GM23248 (cell line): ENCODE data around the gene CCDC78. TPM values are rescaled to one million over a fixed set of nuclear protein-coding genes. Genes with fewer than 3 reads are reported as not detected.

ENCODE experiments used
- DNase-seq: peaks from one replicate; pipeline ENCODE4 v3.0.0-alpha.2; 2015
- H2AFZ ChIP-seq: fragments of 200-600 bp; sonication (generic); 2 replicates; pipeline ENCODE4 v1.6.1; 2016; ENCODE audit warnings: antibody characterized with exemption
- H3F3A ChIP-seq: fragments of 200-600 bp; sonication (generic); 2 replicates; pipeline ENCODE4 v1.6.1; 2016; ENCODE audit warnings: mild to moderate bottlenecking, antibody characterized with exemption, mixed run types; ENCODE audit not compliant: insufficient read depth
- H3K27ac ChIP-seq: fragments of 200-600 bp; sonication (generic); 2 replicates; pipeline ENCODE4 v1.5.1; 2016; ENCODE audit warnings: mild to moderate bottlenecking
- H3K27me3 ChIP-seq: fragments of 200-600 bp; sonication (generic); replicated peaks from 2 replicates; pipeline ENCODE4 v1.6.1; 2016; ENCODE audit warnings: mild to moderate bottlenecking; ENCODE audit not compliant: insufficient read depth
- H3K36me3 ChIP-seq: fragments of 200-600 bp; sonication (generic); 2 replicates; pipeline ENCODE4 v1.6.1; 2016; ENCODE audit warnings: low read depth, mild to moderate bottlenecking
- H3K4me1 ChIP-seq: fragments of 200-600 bp; sonication (generic); 2 replicates; pipeline ENCODE4 v1.6.1; 2016; ENCODE audit warnings: mild to moderate bottlenecking; ENCODE audit not compliant: insufficient read depth
- H3K4me2 ChIP-seq: fragments of 200-600 bp; sonication (generic); one replicate; pipeline ENCODE4 v1.6.1; 2016; ENCODE audit warnings: mild to moderate bottlenecking; ENCODE audit not compliant: unreplicated experiment
- H3K4me3 ChIP-seq: fragments of 200-600 bp; sonication (generic); 2 replicates; pipeline ENCODE4 v1.5.1; 2016; ENCODE audit warnings: mild to moderate bottlenecking
- H3K79me2 ChIP-seq: fragments of 200-600 bp; sonication (generic); 2 replicates; pipeline ENCODE4 v1.6.1; 2016; ENCODE audit warnings: mild to moderate bottlenecking; ENCODE audit not compliant: insufficient read depth
- H3K9ac ChIP-seq: fragments of 200-600 bp; sonication (generic); 2 replicates; pipeline ENCODE4 v1.6.1; 2016; ENCODE audit warnings: mild to moderate bottlenecking
- H3K9me2 ChIP-seq: fragments of 200-600 bp; sonication (generic); 2 replicates; pipeline ENCODE4 v1.6.1; 2016; ENCODE audit warnings: mixed run types, mild to moderate bottlenecking, moderate library complexity; ENCODE audit not compliant: insufficient read depth
- H3K9me3 ChIP-seq: fragments of 200-600 bp; sonication (generic); one replicate; pipeline ENCODE4 v1.6.1; 2017; ENCODE audit warnings: low read depth
- H4K20me1 ChIP-seq: fragments of 200-600 bp; sonication (generic); 2 replicates; pipeline ENCODE4 v1.6.0; 2016; ENCODE audit not compliant: insufficient read depth
- EZH2 ChIP-seq: fragments of 200-600 bp; sonication (generic); IDR thresholded peaks from 2 replicates; pipeline ENCODE4 v1.6.1; 2018; ENCODE audit warnings: antibody characterized with exemption, mild to moderate bottlenecking; ENCODE audit not compliant: insufficient read depth, poor library complexity, severe bottlenecking
- EZH2phosphoT487 ChIP-seq: fragments of 200-600 bp; sonication (generic); IDR thresholded peaks from 2 replicates; pipeline ENCODE4 v1.6.1; 2018; ENCODE audit warnings: antibody characterized with exemption, moderate library complexity, mild to moderate bottlenecking, low read depth; ENCODE audit not compliant: insufficient read depth
- whole genome bisulfite sequencing, 2 experiments: methylation state at CpG; one replicate each; pipeline ENCODE4 v1.1.6; 2015 to 2017; ENCODE audit warnings: low lambda C conversion rate in 2 of 2, low coverage in 1 of 2; ENCODE audit errors: missing lambda C conversion rate in 2 of 2; 5-methylcytosine and 5-hydroxymethylcytosine counted together
- in situ Hi-C: fragments of 300-500 bp; cut with MboI; formaldehyde crosslinking; loops from 2 replicates; pipeline ENCODE4 v1.15.0; 2020
- polyA plus RNA-seq: library from polyadenylated mRNA; unstranded; fragments of >200 nt; fragmentation: Nextera tagmentation; extraction: Ambion mirVana; gene quantifications from 2 replicates; pipeline ENCODE4 v1.2.1, GENCODE V29; 2016
- total RNA-seq: library from RNA; depleted of rRNA; stranded (reverse); fragments of >200 nt; shearing (Covaris generic); gene quantifications from 2 replicates; pipeline ENCODE4 v1.2.3, GENCODE V29; 2014

CCDC78 gene
- total and polyA plus RNA-seq, 2 experiments from 2014 or later = 0.78 to 9.5 TPM

DNA sequence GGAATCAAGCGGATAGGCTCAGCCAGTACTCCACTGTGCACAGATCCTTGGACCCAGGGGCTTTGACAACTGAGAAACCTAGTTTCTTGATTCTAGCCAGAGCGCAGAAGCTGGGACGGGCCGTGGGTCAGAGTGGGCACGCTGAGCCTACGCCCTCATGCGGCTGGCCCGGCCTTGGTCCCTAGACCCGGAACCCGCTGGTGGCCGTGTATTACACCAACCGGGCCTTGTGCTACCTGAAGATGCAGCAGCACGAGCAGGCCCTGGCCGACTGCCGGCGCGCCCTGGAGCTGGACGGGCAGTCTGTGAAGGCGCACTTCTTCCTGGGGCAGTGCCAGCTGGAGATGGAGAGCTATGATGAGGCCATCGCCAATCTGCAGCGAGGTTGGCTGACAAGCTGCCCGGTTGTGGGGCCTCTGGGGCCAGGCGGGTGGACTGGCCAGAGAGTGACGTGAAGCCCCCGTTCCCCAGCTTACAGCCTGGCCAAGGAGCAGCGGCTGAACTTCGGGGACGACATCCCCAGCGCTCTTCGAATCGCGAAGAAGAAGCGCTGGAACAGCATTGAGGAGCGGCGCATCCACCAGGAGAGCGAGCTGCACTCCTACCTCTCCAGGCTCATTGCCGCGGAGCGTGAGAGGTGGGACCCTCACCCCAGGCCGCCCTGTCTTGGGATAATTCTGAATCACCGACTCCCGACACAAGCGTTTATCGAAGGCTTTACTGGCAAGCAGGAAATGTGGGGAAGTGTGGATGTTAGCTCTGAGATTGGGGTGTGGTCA, 45.1 kb downstream of the CCDC78 start:
- WGBS, 2 experiments = 42 to 44% methylated on average over 43 to 44 of the region's 44 CpGs
- no peaks in the 10 kb centered on the region for H3K27me3 ChIP-seq
- no peaks in the 10 kb centered on the region for H3K9me3 ChIP-seq
- peaks cover 15% of the 10 kb centered on the region; the same call in 1 of the 2 replicates for H3F3A ChIP-seq
- peak overlapping the region; percentile 94 for H3K4me2 ChIP-seq
- H3K79me2 ChIP-seq = peaks cover 40% of the 10 kb centered on the region
- in situ Hi-C loops = no loop called here
- H3K9ac ChIP-seq = peak overlapping the region; percentile 85
- H3K9me2 ChIP-seq = no peaks in the 10 kb centered on the region
- H4K20me1 ChIP-seq = no peaks in the 10 kb centered on the region
- H3K36me3 ChIP-seq = peaks cover 11% of the 10 kb centered on the region; the same call in 1 of the 2 replicates
- peaks cover 15% of the 10 kb centered on the region for H3K4me1 ChIP-seq
- peak overlapping the region; percentile 77 for H3K4me3 ChIP-seq
- DNase-seq = peak; percentile 88
- H2AFZ ChIP-seq = no peak overlapping the region
- peak overlapping the region; percentile 63 for H3K27ac ChIP-seq
- no peak for TF ChIP-seq EZH2phosphoT487
- no peak for TF ChIP-seq EZH2

DNA sequence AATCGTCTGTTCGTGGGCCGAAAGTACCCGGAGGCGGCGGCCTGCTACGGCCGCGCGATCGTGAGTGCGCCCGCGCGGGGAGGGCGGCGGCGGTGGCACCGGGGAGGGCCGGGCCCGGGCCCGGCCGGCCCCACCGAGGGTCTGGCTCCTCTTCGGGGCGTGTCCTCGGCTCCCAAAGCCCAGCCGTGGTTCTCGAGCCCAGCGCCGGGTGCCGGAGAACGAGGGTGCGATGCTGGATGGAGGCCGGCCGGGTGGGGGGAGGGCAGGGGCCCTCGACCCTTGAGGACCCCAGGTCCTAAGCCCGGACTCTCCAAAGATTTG, 45.7 kb downstream of the CCDC78 start:
- Histone ChIP-seq H3F3A (peaks cover 15% of the 10 kb centered on the region; the same call in 1 of the 2 replicates), H3K9me3 (no peaks in the 10 kb centered on the region), H3K27me3 (no peaks in the 10 kb centered on the region), H3K36me3 (peaks cover 11% of the 10 kb centered on the region; the same call in 1 of the 2 replicates), H4K20me1 (no peaks in the 10 kb centered on the region), H3K4me2 (peak overlapping the region; percentile 94), H3K79me2 (peaks cover 34% of the 10 kb centered on the region), H3K4me1 (peaks cover 15% of the 10 kb centered on the region), H3K27ac (peak overlapping the region; percentile 63), H3K9ac (peak overlapping the region; percentile 85), H2AFZ (0 out of 2 replicates have a peak overlapping the region, but pooled peaks have one; percentile 62), H3K9me2 (no peaks in the 10 kb centered on the region), H3K4me3 (peak overlapping the region; percentile 77)
- no peak for DNase-seq
- 0 to 1% methylated on average over 29 to 32 of the region's 38 CpGs for WGBS, 2 experiments
- TF ChIP-seq EZH2phosphoT487 = no peak
- TF ChIP-seq EZH2 = no peak
- in situ Hi-C loops = no loop called here

- peaks cover 32% of the 10 kb centered on the region for H3K79me2 ChIP-seq
- peak within 1 kb of the TSS; percentile 84 for H2AFZ ChIP-seq
- WGBS, 2 experiments = 2 to 3% methylated on average over 36 to 59 of the region's 91 CpGs
- peak within 1 kb of the TSS; percentile 85 for H3K9ac ChIP-seq
- no peaks in the 10 kb centered on the region for H3K27me3 ChIP-seq
- TF ChIP-seq EZH2 (no peak), EZH2phosphoT487 (no peak)
- H3K4me3 ChIP-seq = peak within 1 kb of the TSS; percentile 77
- peaks cover 11% of the 10 kb centered on the region; the same call in 1 of the 2 replicates for H3K36me3 ChIP-seq
- H3K4me2 ChIP-seq = peak within 1 kb of the TSS; percentile 94
- peaks cover 15% of the 10 kb centered on the region for H3K4me1 ChIP-seq
- peaks cover 15% of the 10 kb centered on the region; the same call in 1 of the 2 replicates for H3F3A ChIP-seq
- H4K20me1 ChIP-seq = no peaks in the 10 kb centered on the region
- H3K27ac ChIP-seq = peak within 1 kb of the TSS; percentile 63
- no peaks in the 10 kb centered on the region for H3K9me3 ChIP-seq
- in situ Hi-C loops = no loop called here
- H3K9me2 ChIP-seq = no peaks in the 10 kb centered on the region
- peak; percentile 93 for DNase-seq
Measured at GRCh38 chr16:679814-680624, 46.2 kb downstream of the CCDC78 start, which contains the start of gene STUB1. TSS of gene STUB1 (plus strand) at chr16:680410. CDS start at chr16:680526, 116 bp downstream.
